ENCODE results near the gene NLRX1. TPM values are rescaled to one million over a fixed set of nuclear protein-coding genes. Genes with fewer than 3 reads are reported as not detected.

NLRX1 gene
- total and polyA plus RNA-seq, 10 of the 15 experiments (the other 5 are each of a cell fraction or from before 2014, with no cell fraction given), result 0.85 to 18.5 (median 10.0) TPM

GRCh38 chr11:119188887-119189286, 20.4 kb downstream of the NLRX1 start:
- 46% methylated on average over 8 of the region's 8 CpGs for WGBS (ENCODE audit: insufficient coverage, insufficient replicate concordance, low lambda C conversion rate, missing lambda C conversion rate)
- intact Hi-C loops (cut with micrococcal nuclease; ENCODE audit: unreplicated experiment) (no loop called here), in situ Hi-C loops (cut with MboI) (no loop called here)
- ChIA-PET RAD21 (ENCODE audit: unreplicated experiment) (no interaction called here), POLR2A (interaction anchor here (0.5 kb wide), 1 partner anchor 21 kb away, joined by 6 read pairs; no protein-coding TSS in a partner anchor), SMC1A (ENCODE audit: uncharacterized antibody, unreplicated experiment) (no interaction called here), CTCF (interaction anchor here (1.1 kb wide), 1 partner anchor 259 kb away, joined by 3 read pairs; no protein-coding TSS in a partner anchor)
- Histone ChIP-seq H3K4me1 (ENCODE audit: control insufficient read depth, insufficient read depth, low read length) (no peaks in the 10 kb centered on the region), H3K27me3 (replicated peaks in 1 of 2; ENCODE audit: control insufficient read depth in 2 of 2, insufficient read depth in 2 of 2, low read length in 1 of 2) (no peaks in the 10 kb centered on the region), H2AFZ (ENCODE audit: control insufficient read depth, low read depth, low read length) (no peak overlapping the region), H3K4me2 (ENCODE audit: control insufficient read depth, insufficient read depth) (no peak overlapping the region), H3K9me3 (replicated peaks; ENCODE audit: control insufficient read depth, insufficient read depth, low read length) (no peaks in the 10 kb centered on the region; the same call in 2 of the 3 replicates), H3K4me3 (no peak overlapping the region), H3K79me2 (ENCODE audit: control insufficient read depth, insufficient read depth, low read length) (no peaks in the 10 kb centered on the region), H3K36me3 (ENCODE audit: control insufficient read depth in 2 of 2, insufficient read depth in 2 of 2, low read length in 1 of 2) (no peaks in the 10 kb centered on the region), H3K9ac (ENCODE audit: control insufficient read depth, insufficient read depth, low read length) (no peak overlapping the region), H4K20me1 (ENCODE audit: control insufficient read depth, insufficient read depth) (no peaks in the 10 kb centered on the region), H3K27ac (ENCODE audit: control insufficient read depth, insufficient read depth) (no peak overlapping the region)
- DNase-seq (ENCODE audit: low read depth, low spot score) (no peak), FAIRE-seq (no peak), ATAC-seq (no peak)
- BruUV-seq (replicated peaks), result no TSS peak
- TF ChIP-seq TARDBP (IDR thresholded peaks at IDR 0.05; ENCODE audit: borderline replicate concordance) (no peak), ZNF217 (IDR thresholded peaks at IDR 0.05) (no peak)

GRCh38 chr11:119189393-119189792, 20.9 kb downstream of the NLRX1 start:
- Histone ChIP-seq H3K9ac (ENCODE audit: control insufficient read depth, insufficient read depth, low read length) (no peak overlapping the region), H3K4me3 (no peak overlapping the region), H3K79me2 (ENCODE audit: control insufficient read depth, insufficient read depth, low read length) (no peaks in the 10 kb centered on the region), H3K4me1 (ENCODE audit: control insufficient read depth, insufficient read depth, low read length) (no peaks in the 10 kb centered on the region), H2AFZ (ENCODE audit: control insufficient read depth, low read depth, low read length) (no peak overlapping the region), H3K9me3 (replicated peaks; ENCODE audit: control insufficient read depth, insufficient read depth, low read length) (no peaks in the 10 kb centered on the region; the same call in 2 of the 3 replicates), H3K27me3 (replicated peaks in 1 of 2; ENCODE audit: control insufficient read depth in 2 of 2, insufficient read depth in 2 of 2, low read length in 1 of 2) (no peaks in the 10 kb centered on the region), H3K4me2 (ENCODE audit: control insufficient read depth, insufficient read depth) (no peak overlapping the region), H3K27ac (ENCODE audit: control insufficient read depth, insufficient read depth) (no peak overlapping the region), H3K36me3 (ENCODE audit: control insufficient read depth in 2 of 2, insufficient read depth in 2 of 2, low read length in 1 of 2) (no peaks in the 10 kb centered on the region), H4K20me1 (ENCODE audit: control insufficient read depth, insufficient read depth) (no peaks in the 10 kb centered on the region)
- ChIA-PET RAD21 (ENCODE audit: unreplicated experiment) (no interaction called here), POLR2A (no interaction called here), CTCF (interaction anchor here (1.1 kb wide), 1 partner anchor 258 kb away, joined by 3 read pairs; no protein-coding TSS in a partner anchor), SMC1A (ENCODE audit: uncharacterized antibody, unreplicated experiment) (no interaction called here)
- intact Hi-C loops (cut with micrococcal nuclease; ENCODE audit: unreplicated experiment) (no loop called here), in situ Hi-C loops (cut with MboI) (no loop called here)
- TF ChIP-seq BACH1 (IDR thresholded peaks at IDR 0.05; ENCODE audit: borderline replicate concordance) (no peak), MXI1 (IDR thresholded peaks at IDR 0.05; ENCODE audit: low read depth, low read length) (no peak), NRF1 (conservative IDR thresholded peaks at IDR 0.05; ENCODE audit: low read depth, low read length) (no peak), GABPA (IDR thresholded peaks at IDR 0.05; ENCODE audit: low read depth) (no peak), NFIC (IDR thresholded peaks at IDR 0.05; ENCODE audit: low read depth, low read length) (no peak), LARP7 (IDR thresholded peaks at IDR 0.05) (no peak), ETV6 (conservative IDR thresholded peaks at IDR 0.05 in 1 of 2, IDR thresholded peaks at IDR 0.05 in 1 of 2; ENCODE audit: borderline replicate concordance in 1 of 2, low read depth in 1 of 2) (no peak), TAF1 (IDR thresholded peaks at IDR 0.05; ENCODE audit: borderline replicate concordance, low read depth, low read length) (no peak), EGR1 (IDR thresholded peaks at IDR 0.05; ENCODE audit: borderline replicate concordance in 1 of 2, low read depth in 2 of 2, low read length in 2 of 2) (no peak), EED (IDR thresholded peaks at IDR 0.05; ENCODE audit: low read depth) (no peak), KLF5 (IDR thresholded peaks at IDR 0.05; ENCODE audit: partially characterized antibody) (no peak), ZNF24 (IDR thresholded peaks at IDR 0.05) (no peak), FOXM1 (IDR thresholded peaks at IDR 0.05; ENCODE audit: low read depth, low read length) (no peak)
- WGBS (ENCODE audit: insufficient coverage, insufficient replicate concordance, low lambda C conversion rate, missing lambda C conversion rate), result 46% methylated on average over 4 of the region's 4 CpGs
- ATAC-seq, result no peak; the same call in 2 of the 3 replicates
- BruUV-seq (replicated peaks), result no TSS peak
- no peak for FAIRE-seq
- DNase-seq (ENCODE audit: low read depth, low spot score), result no peak

Data from GM12878 (cell line).